GM18499 (cell line): ENCODE results near the gene PGM2L1.

Experiments used
- ATAC-seq: cut with Tn5 transposase; IDR thresholded peaks from one replicate; pipeline ENCODE4 v1.9.1; 2021; ENCODE audit warnings: moderate number of reproducible peaks; ENCODE audit not compliant: insufficient read depth, unreplicated experiment

PGM2L1 gene

DNA sequence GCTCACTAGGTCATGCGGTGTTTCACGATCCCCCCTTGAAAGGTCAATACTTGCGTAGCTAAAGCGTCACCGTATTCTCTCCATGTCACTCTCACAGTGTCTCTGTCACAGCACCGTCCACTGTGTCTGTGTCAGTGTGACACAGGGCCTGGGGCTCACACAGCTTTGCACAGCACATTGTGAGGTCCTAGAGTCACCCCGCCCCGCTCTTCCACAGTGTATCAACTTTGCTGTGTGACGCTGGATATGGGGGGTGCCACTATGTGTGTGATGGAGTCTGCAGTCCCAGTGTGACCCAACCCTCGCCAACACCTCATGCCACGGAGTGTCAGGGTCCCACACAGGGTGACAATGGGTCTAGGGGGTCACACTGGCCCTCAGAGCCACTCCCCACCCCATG is 87.4 kb downstream of the PGM2L1 start:
- ATAC-seq: no peak

DNA sequence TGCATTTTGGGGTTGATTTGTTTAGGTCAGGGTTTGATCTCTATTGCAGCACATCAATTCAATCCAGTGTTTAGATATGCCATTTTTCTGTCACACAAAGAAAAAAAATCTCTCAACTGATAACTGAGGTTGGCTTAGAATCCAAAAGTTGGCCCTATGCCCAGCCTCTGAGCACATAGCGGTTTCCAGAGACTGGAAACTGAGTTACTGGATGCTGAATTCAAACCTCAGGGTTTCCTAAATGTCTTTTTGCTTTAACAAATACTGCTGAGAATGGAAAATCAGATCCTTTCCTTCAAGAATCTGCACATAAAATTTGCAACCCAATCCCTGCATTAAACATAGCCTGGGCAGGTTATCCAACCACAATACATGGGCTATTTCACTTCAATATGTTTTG is 90.8 kb downstream of the PGM2L1 start:
- ATAC-seq: no peak

DNA sequence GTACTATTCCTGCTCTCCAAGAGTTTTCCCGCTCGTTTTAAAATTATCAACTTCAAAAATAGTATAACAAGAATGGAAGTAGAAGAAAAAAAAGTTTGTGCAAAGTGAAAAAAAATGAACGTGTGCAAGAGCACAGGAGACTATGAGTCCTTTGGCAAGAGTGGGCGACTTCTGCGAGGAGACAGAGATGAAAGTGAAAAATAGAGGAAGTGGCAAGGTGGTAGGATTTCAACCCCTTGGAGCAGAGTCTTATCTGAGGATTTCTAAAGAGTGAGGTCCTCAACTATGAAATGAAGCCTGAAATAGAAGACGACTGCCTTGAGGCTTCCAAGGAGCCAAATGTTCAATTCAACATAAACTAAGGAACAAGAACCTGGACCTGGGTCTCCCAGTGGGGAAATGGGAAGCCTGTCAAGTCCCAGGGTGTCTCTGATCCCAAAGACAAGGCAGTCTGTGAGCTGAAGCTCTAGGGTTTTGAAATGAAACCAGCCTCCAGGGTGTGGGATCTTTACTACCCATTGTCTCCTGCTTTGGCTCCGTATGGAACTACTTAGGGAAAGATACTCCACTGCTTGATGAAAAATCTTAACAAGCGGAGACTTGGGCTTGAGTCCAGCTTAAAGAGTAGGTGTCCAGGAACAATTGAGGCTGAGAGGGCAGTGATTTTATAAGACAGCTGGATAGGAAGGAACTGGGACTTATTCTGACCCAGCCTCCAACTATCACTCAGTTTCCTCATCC is 91.6 kb downstream of the PGM2L1 start:
- ATAC-seq: no peak

DNA sequence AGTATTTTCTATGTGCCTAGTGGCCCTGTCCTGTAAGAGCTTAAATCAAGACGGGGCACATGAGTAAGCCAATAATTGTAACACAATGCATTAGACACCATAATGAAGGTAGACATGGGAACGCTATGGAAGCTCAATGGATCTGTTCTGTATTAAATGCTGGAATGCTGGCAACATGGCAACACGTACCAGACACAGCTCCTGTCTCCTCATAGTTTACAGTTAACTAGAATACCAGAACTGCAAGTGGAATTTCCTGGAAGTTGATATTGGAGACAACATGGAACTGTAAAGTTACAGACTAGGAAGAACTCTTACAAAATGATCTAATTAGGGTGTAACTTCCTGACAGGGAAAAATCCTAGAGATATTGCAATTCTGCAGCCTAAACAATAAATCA is 99.2 kb downstream of the PGM2L1 start:
- no peak for ATAC-seq

DNA sequence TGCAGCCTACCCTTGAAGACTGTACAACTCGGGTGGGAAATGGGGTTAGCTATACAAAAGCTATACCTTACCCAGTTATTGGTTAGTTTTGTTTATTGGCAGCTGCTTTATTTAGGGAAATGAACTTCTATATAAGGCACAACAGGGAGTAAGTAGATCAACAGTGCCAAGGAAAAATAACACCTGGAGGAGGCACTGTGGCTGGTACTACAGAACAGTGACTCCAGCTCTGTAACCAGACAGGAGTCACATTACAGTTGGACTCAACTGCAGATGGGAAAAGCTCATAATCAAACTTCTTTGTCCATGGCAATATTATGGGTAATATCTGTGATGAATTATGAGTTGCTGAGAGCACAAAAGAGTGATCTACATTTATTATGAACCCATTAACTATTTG is 100.7 kb downstream of the PGM2L1 start:
- no peak for ATAC-seq

DNA sequence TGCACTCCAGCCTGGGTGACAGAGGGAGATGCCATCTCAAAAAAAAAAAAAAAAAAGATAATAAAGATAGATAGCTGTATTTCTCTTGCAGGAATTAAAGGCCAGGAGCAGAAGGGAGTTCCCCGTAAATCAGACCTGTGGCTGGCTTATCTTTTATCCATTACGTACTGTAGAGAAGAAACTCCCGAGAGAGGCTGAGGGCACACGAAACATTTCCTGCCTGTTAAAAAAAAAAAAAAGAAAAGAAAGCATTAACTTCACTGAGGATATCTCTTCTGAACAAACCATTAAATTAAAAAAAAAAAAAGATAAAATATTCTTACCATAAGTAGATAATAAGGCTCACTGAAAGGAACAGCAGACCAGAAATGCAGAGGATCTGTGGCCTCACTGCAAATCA is 109.3 kb downstream of the PGM2L1 start:
- no peak for ATAC-seq

DNA sequence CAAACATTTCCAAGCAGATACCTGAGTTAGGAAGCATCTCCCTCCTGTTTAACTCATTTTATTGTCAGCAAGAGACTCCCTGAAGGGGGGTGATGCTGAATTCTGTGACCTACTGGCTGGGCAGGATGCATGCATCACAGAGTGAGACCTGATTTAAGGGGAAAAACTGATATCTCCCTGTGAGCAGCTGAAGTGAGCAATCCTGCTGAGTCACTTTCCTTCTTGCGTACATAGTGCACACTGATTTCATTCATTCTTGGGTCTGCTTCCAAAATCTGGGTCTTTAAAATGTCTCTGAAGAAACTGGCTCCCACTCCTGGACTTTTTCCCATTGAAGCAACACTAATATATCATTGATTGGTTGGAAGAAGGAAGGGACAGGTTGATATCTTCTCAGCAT is 110.1 kb downstream of the PGM2L1 start:
- ATAC-seq: no peak

DNA sequence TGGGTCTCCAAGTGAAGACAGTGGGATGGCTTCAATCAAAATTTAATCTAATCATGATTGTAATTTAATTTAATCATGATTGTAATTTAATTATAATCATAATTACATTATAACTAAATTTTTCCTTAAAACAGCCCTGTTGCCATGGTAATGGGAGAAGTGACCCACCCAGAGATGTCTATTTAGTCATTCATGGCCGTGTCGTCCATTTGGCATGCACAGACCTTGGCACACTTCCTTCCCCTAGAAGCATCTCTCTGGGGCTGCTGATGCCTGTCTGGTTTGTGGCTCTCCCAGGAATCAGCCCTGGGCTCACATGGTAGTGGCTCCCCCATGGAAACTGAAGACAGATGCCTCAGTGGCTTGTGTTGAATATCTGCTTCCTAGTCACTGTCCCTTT is 113.8 kb downstream of the PGM2L1 start:
- no peak for ATAC-seq

DNA sequence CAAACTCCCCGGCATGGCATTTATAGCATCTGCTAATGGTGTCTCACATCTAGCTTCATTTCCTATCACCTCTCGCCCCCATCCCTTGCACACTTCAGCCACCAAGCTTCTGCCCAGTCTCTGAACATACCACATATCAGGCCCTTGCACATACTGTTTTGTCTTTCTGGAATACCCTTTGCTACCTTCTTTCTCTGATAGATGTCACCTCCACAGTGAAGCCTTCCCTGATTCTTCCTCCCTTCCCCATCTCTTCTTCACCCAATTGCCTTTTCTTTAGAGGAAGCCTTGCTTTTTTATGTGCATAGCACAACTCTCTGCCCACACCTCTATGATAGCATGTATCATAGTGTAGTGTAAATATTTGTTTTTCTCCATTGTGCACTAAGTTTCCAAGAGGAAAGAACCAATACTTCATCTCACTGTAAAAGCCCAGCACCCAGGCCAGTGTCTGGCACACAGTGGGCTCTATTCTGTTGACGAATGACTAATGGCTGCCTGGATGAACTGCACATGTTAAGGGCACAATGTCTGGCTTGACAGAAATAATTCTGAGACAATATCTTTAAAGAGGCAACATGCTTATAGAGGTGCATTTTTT is 114.6 kb downstream of the PGM2L1 start:
- no peak for ATAC-seq

DNA sequence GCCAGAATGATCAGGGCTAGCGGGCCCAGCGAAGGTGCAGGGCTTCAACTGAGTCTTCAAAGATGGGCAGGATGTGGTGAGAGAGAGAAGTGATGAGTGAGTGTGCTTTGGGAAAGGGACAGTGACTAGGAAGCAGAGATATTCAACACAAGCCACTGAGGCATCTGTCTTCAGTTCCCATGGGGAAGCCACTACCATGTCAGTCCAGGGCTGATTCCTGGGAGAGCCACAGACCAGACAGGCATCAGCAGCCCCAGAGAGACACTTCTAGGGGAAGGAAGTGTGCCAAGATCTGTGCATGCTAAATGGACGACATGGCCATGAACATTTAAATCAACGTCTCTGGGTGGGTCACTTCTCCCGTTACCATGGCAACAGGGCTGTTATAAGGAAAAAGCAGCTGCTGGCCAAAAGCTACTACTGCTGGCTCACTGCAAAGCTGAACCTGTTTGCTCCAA is 115.3 kb downstream of the PGM2L1 start:
- no peak for ATAC-seq

DNA sequence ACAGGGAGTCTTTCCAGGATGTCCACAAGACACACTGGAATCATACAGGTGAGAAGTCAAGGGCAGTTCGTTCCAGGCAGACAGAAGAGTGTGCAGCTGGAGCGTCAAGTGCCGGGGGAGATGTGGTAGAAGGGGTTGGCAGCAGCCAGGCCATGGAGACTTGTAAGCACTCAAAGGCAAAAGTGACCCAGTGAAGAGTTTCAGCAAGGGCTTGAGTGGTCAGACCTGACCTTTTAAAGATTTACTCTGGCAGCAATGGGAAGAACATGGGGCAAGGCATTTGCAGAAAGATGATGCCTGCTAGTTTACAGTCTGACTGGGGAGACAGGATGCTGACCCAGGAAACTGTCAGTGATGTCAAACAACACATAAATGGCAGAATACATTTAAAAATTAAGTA is 115.8 kb downstream of the PGM2L1 start:
- ATAC-seq: no peak

DNA sequence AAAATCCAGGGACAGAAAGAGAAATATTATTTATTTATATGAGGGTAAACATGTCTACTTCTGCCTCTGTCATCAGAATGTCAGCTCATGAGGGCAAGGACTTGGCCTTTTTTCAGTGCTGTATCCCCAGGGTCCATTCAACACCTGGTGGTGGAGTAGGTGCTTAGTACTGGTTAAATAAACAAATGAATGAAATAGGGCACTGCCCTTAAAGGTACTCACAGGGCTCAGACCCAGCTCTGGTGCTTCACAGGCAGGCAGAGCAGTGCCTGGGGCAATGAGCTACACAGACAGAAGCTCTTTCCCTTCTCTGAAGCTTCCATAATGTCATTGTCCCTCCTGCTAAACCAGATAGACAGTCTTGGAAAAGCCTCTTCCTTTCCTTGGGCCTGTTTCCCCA is 117.7 kb downstream of the PGM2L1 start:
- ATAC-seq: no peak
